IPS-NIHi11 (cell line): ENCODE measurements around the gene MAK.
A peak's percentile ranks its signal among the peaks of the same experiment; 100 is the strongest.
"Not testable (repeated sequence)": the region's sequence is repeated elsewhere in the genome, so short reads cannot be mapped to it uniquely, and the experiment has no call there.

Experiments used
- DNase-seq: peaks from one replicate; pipeline ENCODE4 v3.0.0; 2012; ENCODE audit warnings: mixed read lengths, low spot score

MAK gene, protein sequence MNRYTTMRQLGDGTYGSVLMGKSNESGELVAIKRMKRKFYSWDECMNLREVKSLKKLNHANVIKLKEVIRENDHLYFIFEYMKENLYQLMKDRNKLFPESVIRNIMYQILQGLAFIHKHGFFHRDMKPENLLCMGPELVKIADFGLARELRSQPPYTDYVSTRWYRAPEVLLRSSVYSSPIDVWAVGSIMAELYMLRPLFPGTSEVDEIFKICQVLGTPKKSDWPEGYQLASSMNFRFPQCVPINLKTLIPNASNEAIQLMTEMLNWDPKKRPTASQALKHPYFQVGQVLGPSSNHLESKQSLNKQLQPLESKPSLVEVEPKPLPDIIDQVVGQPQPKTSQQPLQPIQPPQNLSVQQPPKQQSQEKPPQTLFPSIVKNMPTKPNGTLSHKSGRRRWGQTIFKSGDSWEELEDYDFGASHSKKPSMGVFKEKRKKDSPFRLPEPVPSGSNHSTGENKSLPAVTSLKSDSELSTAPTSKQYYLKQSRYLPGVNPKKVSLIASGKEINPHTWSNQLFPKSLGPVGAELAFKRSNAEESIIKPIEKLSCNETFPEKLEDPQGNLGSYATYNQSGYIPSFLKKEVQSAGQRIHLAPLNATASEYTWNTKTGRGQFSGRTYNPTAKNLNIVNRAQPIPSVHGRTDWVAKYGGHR

DNA sequence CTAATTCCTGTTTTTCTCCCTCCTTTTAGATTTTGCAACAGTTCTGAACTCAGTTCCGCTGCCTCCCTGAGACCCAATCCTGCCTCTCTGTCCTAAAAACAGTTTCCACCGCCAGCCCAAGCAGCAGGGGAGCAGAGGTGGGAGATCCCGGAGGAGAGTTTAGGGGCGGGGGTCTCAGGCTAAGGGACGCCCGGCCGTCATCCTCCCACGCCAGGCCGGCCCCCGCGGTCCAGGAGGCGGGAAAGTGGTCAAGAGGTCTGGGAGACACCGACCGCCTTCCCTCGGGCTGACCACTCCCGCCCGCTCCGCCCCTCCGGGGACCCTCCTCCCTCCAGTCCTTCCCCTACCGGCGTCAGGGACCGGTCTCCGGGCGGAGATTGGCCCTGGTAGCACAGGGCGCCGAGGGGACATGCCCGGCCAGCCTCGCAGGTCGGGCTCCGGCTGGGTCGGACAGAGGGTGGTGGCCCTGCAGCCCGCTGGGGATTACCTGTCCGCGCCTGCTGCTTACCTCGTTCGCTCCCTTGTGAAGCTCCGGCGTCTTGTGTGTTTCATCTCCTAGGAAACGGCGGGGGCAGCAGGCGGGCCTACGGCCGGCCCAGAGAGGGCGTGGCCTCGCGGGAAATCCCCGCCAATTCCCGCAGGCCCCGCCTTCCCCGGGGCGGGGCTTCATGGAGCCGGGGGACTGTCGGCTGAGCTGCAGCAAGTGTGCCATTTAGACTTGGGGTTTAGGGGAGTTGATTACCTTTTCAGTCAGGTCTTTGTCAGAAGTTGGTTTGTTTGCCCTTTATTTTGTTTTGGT is at the start of gene MAK:
TSS of gene MAK (minus strand) at position 545 of the 799 bp plus-strand sequence. CDS start 7,891 bp downstream, outside the sequence.
- DNase-seq, result peak; percentile 99

DNA sequence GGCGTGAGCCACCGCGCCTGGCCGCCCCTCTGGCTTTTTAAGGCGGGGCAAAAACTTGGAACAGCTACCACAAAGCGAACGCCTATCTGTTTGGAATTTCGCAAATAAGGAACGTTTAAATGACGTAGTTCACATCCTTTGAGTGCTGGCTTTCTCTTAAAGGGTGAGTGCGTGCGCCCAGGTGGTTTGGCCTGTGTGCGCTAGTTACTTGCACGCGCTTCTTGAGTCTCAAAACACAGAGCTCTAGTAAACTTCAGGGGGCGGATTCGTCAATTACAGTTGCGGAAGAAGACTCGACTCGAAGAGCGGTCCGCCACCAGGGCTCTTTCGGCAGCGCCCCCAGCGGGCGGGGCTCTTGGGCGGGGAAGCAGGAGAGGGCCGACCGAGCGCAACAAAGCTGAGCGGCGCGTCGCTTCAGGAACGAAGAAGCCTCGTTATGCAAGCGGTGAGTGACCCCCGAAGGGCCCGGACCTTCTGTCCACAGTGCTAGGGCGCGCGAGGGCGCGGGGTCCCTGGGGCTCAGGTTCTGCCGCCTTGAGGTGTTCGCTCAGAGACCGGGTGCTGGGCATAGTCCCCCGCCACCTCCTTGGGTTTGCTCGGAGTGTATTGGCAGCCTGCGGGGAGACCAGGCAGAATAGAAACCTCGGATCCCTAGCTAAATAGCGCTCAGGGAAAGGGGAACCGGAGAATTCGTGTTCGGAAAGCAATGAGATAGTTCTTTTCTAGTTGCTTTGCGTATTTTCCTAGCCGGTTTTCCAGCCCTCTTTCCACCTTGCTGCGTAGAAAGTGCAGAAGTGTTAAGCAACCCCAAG is 48.6 kb upstream of the MAK start, which contains the start of gene SYCP2L:
TSS of gene SYCP2L (plus strand) at position 362 of the 812 bp plus-strand sequence. CDS start at position 437, 75 bp downstream.
- peak; percentile 63 for DNase-seq

DNA sequence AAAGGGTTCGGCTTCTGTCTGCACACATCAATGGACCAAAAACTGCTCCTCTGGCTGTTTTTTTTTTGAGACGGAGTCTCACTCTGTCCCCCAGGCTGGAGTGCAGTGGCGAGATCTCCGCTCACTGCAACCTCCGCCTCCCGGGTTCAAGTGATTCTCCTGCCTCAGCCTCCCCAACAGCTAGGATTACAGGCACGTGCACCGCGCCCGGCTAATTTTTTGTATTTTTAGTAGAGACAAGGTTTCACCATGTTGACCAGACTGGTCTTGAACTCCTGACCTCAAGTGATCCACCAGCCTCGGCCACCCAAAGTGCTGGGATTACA is 48.0 kb upstream of the MAK start:
- not testable (repeated sequence) for DNase-seq

DNA sequence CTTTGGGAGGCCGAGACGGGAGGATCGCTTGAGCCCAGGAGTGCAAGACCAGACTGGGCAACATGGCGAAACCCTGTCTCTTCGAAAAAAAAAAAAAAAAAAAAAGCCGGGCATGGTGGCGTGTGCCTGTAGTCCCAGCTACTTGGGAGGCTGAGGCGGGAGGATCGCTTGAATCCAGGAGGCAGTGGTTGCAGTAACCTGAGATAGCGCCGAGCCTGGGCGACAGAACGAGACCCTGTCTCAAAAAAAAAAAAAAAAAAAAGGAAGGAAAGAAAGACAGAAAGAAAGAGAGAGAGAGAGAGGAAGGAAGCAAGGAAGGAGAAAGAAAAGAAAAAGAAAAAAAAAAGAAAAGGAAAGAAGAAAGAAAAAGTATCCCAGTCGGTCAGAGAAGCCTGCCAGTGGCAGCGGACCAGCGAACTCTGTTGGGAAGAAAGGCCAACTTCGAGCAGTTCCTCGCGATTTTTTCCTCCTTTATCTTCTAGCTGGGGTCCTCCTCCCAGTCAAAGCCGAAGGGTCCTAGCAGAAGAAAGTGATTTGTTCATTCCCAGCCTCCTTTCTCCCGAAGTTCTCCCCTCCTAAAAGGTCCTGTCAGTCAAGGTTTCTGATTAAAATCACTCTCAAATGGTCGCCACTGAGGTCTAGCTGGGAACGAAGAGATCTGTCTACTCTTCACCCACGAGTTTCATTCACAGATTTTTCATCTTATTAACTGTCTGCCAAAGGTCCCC is 46.1 kb upstream of the MAK start:
- peak; percentile 25 for DNase-seq

DNA sequence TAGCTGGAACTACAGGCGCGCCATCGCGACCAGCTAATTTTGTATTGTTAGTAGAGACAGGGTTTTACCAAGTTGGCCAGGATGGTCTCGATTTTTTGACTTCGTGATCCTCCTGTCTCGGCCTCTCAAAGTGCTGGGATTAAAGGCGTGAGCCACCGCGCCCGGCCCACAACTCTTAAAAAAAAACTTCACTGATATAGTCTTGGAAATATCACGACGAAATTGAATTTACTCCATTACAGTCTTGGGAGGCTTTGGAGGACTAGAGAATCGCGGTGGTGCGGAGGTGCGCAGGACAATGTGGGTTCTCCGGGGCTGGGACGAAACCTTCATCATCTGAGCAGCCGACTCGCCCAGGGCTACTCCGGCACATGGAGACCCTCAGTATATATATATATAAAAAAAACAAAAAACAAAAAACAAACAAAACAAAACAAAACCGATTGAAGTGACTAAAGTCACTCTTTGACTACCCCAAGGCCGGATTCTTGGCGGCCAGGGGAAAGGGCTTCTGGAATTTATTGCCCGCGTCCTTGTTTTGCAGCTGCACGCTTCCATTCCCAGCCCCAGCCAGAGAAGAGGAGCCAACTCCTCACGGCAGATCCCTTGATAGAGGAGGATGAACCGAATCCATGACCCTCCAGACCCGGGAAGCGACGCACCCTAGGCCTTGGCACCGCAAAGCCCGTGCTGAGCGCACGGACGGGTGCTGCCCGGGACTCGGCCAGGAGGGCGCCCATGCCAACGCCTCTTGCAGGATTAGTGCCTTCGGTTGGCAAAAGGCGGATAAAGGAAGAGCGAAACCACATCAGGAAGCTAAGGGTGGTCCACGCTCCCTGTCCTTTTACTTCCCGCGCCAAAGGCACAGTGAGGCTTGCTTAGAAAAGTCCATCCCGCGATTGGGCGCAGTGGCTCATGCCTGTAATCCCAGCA is 45.2 kb upstream of the MAK start:
- no peak for DNase-seq

DNA sequence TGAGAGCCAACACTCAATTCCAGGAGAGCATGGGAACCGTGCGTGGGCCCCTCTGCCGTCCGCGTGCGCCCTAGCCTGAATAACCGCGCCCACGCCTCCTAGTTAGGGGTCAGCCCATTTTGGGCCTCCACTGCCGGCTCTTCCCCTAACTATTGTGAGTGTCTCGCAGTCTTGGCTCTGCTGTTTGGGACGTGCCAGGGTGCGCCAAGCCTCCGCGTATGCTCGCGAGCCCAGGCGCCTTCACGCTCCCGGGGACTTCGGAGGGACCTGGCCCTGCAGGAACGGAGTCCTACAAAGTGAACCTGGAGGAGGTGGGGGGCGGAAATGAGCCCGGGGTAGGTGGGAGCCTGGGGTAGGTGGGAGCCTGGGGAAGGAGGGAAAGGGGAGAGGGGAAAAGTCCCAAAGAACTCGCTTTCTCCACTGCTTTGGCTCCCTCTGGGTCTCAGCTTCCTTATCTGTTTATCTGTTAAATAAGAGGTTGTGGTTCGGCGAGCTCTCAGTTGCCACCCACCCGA is 44.4 kb upstream of the MAK start:
- peak; percentile 34 for DNase-seq

DNA sequence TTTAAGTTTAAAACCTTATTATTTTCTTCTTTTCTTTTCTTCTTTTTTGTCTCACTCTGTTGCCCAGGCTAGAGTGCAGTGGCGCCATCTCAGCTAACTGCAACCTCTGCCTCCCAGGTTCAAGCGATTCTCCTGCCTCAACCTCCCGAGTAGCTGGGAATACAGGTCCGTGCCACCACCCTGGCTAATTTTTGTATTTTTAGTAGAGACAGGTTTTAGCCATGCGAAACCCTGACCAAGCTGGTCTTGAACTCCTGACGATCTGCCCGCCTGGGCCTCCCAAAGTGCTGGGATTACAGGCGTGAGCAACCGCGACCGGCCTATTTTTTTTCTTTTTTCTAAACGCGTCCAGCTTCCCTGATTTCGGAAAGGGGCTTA is 43.9 kb upstream of the MAK start:
- DNase-seq, result not testable (repeated sequence)

DNA sequence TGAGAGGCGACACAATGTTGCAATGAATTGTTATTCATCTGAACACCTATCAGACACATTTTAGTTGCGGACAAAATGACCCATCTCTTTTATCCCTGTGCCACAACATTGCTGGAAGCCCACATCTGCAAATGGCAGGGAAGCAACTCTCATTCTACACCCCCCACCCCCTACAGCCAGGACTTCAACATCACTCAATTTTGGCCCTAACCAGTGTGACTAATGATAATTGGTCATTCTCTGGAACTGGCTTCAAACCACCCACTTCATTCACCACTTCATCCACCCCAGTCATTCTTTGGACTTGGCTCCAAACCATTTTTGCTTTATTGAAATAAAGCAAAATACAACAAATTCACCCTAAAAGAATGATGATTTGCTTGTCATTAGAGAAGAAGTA is 42.0 kb upstream of the MAK start:
- DNase-seq, result no peak

DNA sequence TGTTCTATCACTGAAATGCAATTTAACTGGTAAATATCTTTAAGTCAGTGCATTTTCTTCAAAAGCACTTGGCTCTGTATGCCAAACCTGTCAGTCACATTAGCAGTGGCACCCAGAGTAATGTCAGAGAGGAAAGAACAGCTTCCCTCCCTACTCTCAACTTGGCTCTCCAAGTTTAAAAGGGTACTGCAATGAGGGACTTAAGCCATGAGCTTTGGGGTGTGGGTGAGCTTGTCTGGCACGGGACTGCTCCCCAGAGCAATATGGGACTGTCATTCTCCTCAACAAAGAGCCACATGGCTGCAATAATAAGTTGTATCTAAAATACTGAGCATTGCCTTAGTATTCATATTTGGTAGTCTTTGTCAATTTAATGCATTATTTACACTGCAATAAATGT is 39.5 kb upstream of the MAK start:
- no peak for DNase-seq

DNA sequence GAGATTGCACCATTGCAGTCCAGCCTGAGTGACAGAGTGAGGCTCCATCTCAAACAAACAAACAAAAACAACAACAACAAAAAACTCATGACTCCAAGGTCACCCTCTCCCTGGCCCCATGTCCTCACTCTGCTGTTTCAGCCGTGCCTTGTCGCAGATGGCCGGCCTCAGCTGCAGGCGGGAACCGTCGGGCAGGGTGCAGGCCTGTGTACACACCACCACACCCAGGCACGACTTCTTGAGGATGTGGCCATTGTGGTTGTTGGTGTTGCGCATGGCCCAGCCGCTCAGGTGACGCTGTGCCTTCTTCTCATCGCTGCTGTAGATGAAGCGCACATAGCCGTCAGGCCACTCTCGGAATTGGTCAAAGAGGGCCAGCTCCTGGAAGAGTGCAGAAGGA is 38.7 kb upstream of the MAK start:
- DNase-seq, result no peak

DNA sequence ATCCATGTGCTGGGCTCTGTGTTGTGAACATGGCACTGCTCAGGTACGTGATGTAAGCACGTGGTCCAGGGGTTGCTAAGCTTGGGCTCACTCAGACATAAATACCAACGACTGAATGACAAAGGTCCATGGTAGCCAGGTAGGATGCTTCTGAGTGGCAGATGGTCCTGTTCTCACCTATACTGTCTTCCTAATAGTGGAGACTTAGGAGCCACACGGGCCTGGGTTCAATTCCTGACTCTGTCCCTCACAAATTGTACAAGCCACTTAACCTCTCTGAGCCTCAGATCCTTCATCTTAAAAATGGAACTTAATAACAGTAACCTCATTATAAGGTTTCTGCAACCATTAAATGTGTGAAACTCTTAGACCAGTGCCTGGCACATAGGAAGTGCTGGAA is 36.7 kb upstream of the MAK start:
- DNase-seq, result no peak

DNA sequence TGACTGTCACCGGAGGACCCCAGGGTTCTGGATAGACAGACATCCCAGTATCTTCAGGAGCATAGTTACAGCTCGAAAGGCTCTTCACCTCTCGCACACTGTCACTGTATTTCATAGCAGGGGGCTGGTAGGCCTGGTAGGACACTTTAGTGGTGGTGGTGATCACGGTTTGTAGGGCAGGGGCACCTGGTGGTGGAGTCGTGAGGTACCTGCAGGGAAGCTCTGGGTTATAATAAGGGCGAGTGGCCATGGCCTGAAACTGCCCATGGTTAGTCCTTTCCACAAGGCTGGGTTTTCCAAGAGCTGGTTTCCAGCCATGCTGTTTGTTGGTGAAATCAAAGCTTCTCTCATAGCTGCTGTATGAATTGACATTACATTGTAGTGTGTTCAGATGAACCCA is 35.9 kb upstream of the MAK start:
- DNase-seq, result no peak

DNA sequence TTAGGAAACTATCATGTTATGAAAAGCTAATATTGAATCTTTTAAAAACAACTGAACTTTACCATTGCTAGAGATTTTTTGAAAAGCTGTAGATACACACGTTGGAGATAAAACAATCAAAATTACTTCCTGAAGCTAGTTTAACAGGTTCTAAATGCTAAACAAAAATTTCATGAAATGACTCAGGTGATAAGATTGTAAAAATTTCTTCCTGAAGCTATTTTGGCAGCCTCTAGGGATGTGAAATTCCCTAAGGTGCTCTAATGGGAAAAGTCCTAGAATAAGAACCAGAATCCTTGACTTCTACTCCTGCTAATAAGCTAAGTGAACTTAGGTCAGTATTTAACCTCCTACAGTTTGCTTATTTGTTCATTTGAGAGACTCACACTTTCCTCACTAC is 35.0 kb upstream of the MAK start:
- no peak for DNase-seq

DNA sequence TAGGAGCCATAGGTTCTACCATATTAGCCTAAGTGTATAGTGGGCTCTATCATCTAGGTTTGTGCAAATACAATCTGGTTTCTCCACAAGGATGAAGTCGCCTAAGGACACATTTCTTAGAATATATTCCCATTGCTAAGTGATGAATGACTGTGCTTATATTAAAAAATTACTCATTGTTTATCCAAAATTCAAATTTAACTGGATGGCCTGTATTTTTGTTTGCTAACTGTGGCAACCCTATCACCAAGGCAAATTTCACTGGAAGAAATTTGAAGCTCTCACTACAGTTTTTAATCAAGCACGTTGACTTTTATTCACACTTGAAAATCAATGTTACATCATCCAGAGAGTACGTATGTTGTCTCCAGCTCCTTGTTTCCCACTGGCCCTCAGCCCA is 29.6 kb upstream of the MAK start:
- DNase-seq, result no peak

DNA sequence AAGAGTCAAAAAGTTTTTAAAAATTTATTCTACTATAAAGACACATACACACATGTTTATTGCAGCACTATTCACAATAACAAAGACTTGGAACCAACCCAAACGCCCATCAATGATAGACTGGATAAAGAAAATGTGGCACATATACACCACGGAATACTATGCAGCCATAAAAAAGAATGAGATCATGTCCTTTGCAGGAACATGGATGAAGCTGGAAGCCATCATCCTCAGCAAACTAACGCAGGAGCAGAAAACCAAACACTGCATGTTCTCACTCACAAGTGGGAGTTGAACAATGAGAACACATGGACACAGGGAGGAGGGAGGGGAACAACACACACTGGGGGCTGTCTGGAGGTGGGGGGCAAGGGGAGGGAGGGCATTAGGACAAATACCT is 28.4 kb upstream of the MAK start:
- DNase-seq, result not testable (repeated sequence)

DNA sequence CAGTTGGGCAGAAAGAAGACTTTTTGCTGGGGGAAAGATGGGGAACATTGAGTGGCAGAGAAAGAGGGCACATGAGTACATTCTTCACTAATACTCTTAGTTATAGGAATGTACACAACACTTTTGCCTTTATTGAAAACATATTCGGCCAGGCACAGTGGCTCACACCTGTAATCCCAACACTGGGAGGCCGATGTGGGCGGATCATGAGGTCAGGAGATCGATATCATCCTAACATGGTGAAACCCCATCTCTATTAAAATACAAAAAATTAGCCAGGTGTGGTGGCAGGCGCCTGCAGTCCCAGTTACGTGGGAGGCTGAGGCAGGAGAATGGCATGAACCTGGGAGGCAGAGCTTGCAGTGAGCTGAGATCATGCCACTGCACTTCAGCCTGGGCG is 24.7 kb upstream of the MAK start:
- DNase-seq, result not testable (repeated sequence)

DNA sequence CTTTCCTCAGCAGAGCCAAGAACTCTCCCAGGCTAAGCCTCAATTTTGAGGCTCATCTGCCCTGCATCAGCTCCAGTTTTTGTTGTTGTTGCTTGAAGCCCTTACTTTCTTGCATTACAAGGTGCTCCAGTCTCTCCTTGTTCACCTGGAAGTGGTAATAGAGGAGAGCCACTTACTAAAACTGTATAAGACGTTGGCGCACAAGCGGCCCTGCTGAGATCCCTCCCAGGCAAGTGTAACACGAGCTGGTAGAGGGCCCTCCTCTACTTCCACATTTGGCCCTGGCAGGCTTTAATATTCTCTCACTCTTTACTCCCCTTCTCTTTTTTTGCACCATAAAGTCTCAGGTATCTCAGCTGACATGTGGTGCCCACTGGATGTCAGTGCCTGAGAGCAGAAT is 24.0 kb upstream of the MAK start:
- DNase-seq, result no peak

DNA sequence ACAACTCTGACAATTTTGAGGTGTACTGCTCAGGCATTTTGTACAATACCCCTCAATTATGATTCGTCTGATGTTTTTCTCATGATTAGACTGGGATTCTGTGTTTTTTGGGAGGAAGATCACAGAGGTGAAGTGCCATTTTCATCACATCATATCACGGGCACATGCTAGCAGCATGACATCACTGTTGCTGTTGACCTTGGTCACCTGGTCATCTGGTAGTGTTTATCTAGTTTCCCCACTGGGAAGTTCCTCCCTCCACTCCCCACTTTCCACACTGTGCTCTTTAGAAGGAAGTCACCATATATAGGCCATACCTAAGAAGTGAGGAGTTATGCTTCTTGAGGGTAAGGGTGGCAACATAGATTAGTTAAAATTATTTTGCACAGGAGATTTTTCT is 22.7 kb upstream of the MAK start:
- DNase-seq, result no peak

DNA sequence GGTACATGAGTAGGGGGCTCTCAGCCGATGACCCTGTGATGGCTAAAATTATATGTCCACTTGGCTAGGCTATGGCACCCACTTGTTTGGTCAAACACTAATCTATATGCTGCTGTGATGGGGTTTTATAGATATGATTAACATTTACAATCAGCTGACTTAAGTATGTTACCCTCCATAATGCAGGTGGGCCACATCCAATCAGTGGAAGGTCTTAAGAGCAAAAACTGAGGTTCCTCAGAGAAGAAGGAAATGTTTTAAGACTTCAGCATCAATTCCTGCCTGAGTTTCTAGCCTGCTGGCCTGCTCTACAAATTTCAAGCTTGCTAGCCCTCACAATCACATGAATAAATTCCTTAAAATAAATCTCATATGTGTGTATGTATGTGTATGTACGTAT is 18.9 kb upstream of the MAK start:
- DNase-seq, result no peak
